Endothelial cell of umbilical vein (primary cell): ENCODE results near the gene SLC18A3. TPM values are rescaled to one million over a fixed set of nuclear protein-coding genes. Genes with fewer than 3 reads are reported as not detected.

Experiments used
- BruUV-seq: library from RNA; stranded (reverse); fragments of 400-500 nt; replicated peaks from 2 replicates; lab custom pipeline; 2021; lab: Mats Ljungman, UMichigan
- CTCF ChIA-PET: fragments of 300-600, 350-600 bp; sonication (Branson Sonifier 250); formaldehyde crosslinking; loops from one replicate; lab custom pipeline; 2021; ENCODE audit warnings: antibody characterized with exemption, inconsistent platforms; lab: Charles Lee
- POLR2A ChIA-PET: fragments of 300-600, 350-600 bp; sonication (Branson Sonifier 250); formaldehyde crosslinking; loops from one replicate; lab custom pipeline; 2021; ENCODE audit warnings: antibody characterized with exemption, inconsistent platforms; lab: Charles Lee
- DNase-seq: peaks from one replicate; pipeline ENCODE4 v3.0.0-alpha.2; 2011; ENCODE audit warnings: low read depth, low spot score
- FAIRE-seq: peaks from 2 replicates; lab custom pipeline; 2011; peaks lifted over from hg19 to GRCh38; lab: Jason Lieb, UNC
- H2AFZ ChIP-seq: 2 replicates; pipeline ENCODE4 v1.6.0; 2012; ENCODE audit warnings: low read depth, low read length, control low read depth, inconsistent platforms
- H3K27ac ChIP-seq: 2 replicates; pipeline ENCODE4 v1.5.1; 2011; ENCODE audit warnings: low read depth, mild to moderate bottlenecking, control low read depth, low read length, moderate library complexity; ENCODE audit not compliant: insufficient read depth
- H3K27me3 ChIP-seq, 2 experiments: 2 replicates each; pipeline versions ENCODE4 v1.6.0 to v1.6.1; 2011; ENCODE audit warnings: low read length in 2 of 2, mixed read lengths in 1 of 2; ENCODE audit not compliant: control insufficient read depth in 2 of 2, insufficient read depth in 2 of 2
- H3K36me3 ChIP-seq, 2 experiments: 2 replicates in 1 of 2; 3 replicates in 1 of 2; pipeline ENCODE4 v1.5.1; 2011; ENCODE audit warnings: low read length in 2 of 2, mild to moderate bottlenecking in 1 of 2, moderate library complexity in 1 of 2; ENCODE audit not compliant: control insufficient read depth in 2 of 2, insufficient read depth in 2 of 2; ENCODE audit errors: extremely low read depth in 1 of 2
- H3K4me1 ChIP-seq: 3 replicates; pipeline ENCODE4 v1.5.1; 2011; ENCODE audit warnings: mild to moderate bottlenecking, low read length; ENCODE audit not compliant: control insufficient read depth, insufficient read depth; ENCODE audit errors: extremely low read depth
- H3K4me2 ChIP-seq: 2 replicates; pipeline ENCODE4 v1.6.1; 2011; ENCODE audit warnings: low read length, control low read depth, mixed read lengths; ENCODE audit not compliant: insufficient read depth
- H3K4me3 ChIP-seq, 3 experiments: fragments of 200-600 bp in 1 of 3; sonication (generic), shearing (Covaris generic) in 1 of 3; replicated peaks in 1 of 3; 2 replicates each; pipeline ENCODE4 v1.5.1; 2011 to 2016; ENCODE audit warnings: control low read depth in 3 of 3, low read length in 3 of 3, mild to moderate bottlenecking in 2 of 3, inconsistent platforms in 1 of 3, low read depth in 1 of 3, moderate library complexity in 1 of 3; ENCODE audit not compliant: insufficient read depth in 1 of 3
- H3K79me2 ChIP-seq: 2 replicates; pipeline ENCODE4 v1.6.0; 2012; ENCODE audit warnings: low read length, inconsistent platforms; ENCODE audit not compliant: control insufficient read depth, insufficient read depth
- H3K9ac ChIP-seq: replicated peaks from 2 replicates; pipeline ENCODE3; 2011; ENCODE audit warnings: low read length, control low read depth; ENCODE audit not compliant: insufficient read depth; ENCODE audit errors: extremely low read depth
- H3K9me1 ChIP-seq: replicated peaks from 3 replicates; pipeline ENCODE4 v1.6.0; 2011; ENCODE audit warnings: mild to moderate bottlenecking, low read length; ENCODE audit not compliant: control insufficient read depth, insufficient read depth; ENCODE audit errors: extremely low read depth
- H3K9me3 ChIP-seq: replicated peaks from 2 replicates; pipeline ENCODE4 v1.5.1; 2012; ENCODE audit warnings: low read length, inconsistent platforms; ENCODE audit not compliant: control insufficient read depth, insufficient read depth
- H4K20me1 ChIP-seq: replicated peaks from 2 replicates; pipeline ENCODE3; 2011; ENCODE audit warnings: mild to moderate bottlenecking, low read length; ENCODE audit not compliant: control insufficient read depth, insufficient read depth; ENCODE audit errors: extremely low read depth
- CTCF ChIP-seq, 2 donors: IDR thresholded peaks; 1 replicate in 1 of 2; 2 replicates in 1 of 2; pipeline ENCODE4 v1.5.1; 2011; ENCODE audit warnings: low read length in 2 of 2, mild to moderate bottlenecking in 2 of 2, moderate library complexity in 2 of 2, control low read depth in 1 of 2, inconsistent platforms in 1 of 2, low read depth in 1 of 2; ENCODE audit not compliant: insufficient read depth in 1 of 2; ENCODE audit errors: extremely low read depth in 1 of 2
- EZH2 ChIP-seq: IDR thresholded peaks from 2 replicates; pipeline ENCODE4 v1.6.1; 2012; ENCODE audit warnings: borderline replicate concordance, low read depth, mild to moderate bottlenecking, moderate library complexity, low read length, inconsistent platforms; ENCODE audit not compliant: severe bottlenecking
- GATA2 ChIP-seq: IDR thresholded peaks from 2 replicates; pipeline ENCODE4 v1.7.0; 2011; ENCODE audit warnings: low read depth, mild to moderate bottlenecking, moderate library complexity, mixed read lengths, low read length; ENCODE audit not compliant: insufficient read length, insufficient read depth
- MYC ChIP-seq: IDR thresholded peaks from one replicate; pipeline ENCODE4 v1.6.1; 2011; ENCODE audit warnings: mild to moderate bottlenecking, low read depth, low read length
- POLR2A ChIP-seq: IDR thresholded peaks from 2 replicates; pipeline ENCODE4 v1.6.1; 2012; ENCODE audit warnings: low read depth, mild to moderate bottlenecking, control low read depth, low read length
- POLR2AphosphoS5 ChIP-seq: IDR thresholded peaks from 2 replicates; pipeline ENCODE4 v1.6.1; 2012; ENCODE audit warnings: low read depth, mild to moderate bottlenecking, control low read depth, low read length, moderate library complexity; ENCODE audit not compliant: insufficient read depth
- dilution Hi-C: fragments of 300-500 bp; cut with MboI; formaldehyde crosslinking; loops from one replicate; pipeline ENCODE4 v1.15.0; 2019; ENCODE audit warnings: low sequenced_read_pairs; ENCODE audit not compliant: extremely low pct_ligation_motif_present
- intact Hi-C: fragments of 100-400 bp; cut with micrococcal nuclease; formaldehyde crosslinking; loops from one replicate; pipeline ENCODE4 v1.10.0; 2022
- polyA plus RNA-seq, 4 experiments: library from polyadenylated mRNA; depleted of rRNA in 3 of 4; stranded (reverse) in 3 of 4; unstranded in 1 of 4; fragments of >200 nt; gene quantifications; 2 replicates each; pipeline versions ENCODE4 v1.2.1 to v1.2.3, GENCODE V29; 2011 to 2012; ENCODE audit warnings: missing spikeins in 1 of 4
- total RNA-seq: library from RNA; stranded (reverse); gene quantifications from 2 replicates; pipeline ENCODE4 v1.2.3, GENCODE V29; 2021

Gene SLC18A3
- total and polyA plus RNA-seq, 2 donors (not counting 3 experiments of a cell fraction or from before 2014, with no cell fraction given), result not detected

- FAIRE-seq (peak; percentile 81), DNase-seq (peak; percentile 60)
- Histone ChIP-seq H3K79me2 (no peaks in the 10 kb centered on the region), H3K9me3 (no peaks in the 10 kb centered on the region), H3K9ac (no peak overlapping the region), H3K4me2 (no peak overlapping the region), H4K20me1 (no peaks in the 10 kb centered on the region), H3K36me3 (no peaks in the 10 kb centered on the region), H2AFZ (no peak overlapping the region), H3K9me1 (no peaks in the 10 kb centered on the region), H3K4me1 (no peaks in the 10 kb centered on the region), H3K27me3 (peaks cover 41 to 48% of the 10 kb centered on the region in 2 experiments), H3K4me3 (no peak overlapping the region), H3K27ac (no peak overlapping the region)
- intact Hi-C loops (loop anchor here (2.0 kb wide), 1 partner anchor 156 kb away; the partner anchor contains the start of gene OGDHL), dilution Hi-C loops (no loop called here)
- ChIA-PET CTCF (interaction anchor here (1.0 to 1.3 kb wide), 3 partner anchors 13 to 54 kb away, joined by 3 to 8 read pairs (median 6); no protein-coding TSS in a partner anchor), POLR2A (no interaction called here)
- no TSS peak for BruUV-seq
- no peak for TF ChIP-seq MYC
Observed at GRCh38 chr10:49606981-49607535, 3.1 kb upstream of the SLC18A3 start.

- Histone ChIP-seq H3K4me2 (no peak overlapping the region), H2AFZ (no peak overlapping the region), H3K9me3 (no peaks in the 10 kb centered on the region), H3K79me2 (no peaks in the 10 kb centered on the region), H3K4me3 (no peak overlapping the region), H4K20me1 (no peaks in the 10 kb centered on the region), H3K27me3 (peaks cover 55 to 59% of the 10 kb centered on the region in 2 experiments), H3K4me1 (no peaks in the 10 kb centered on the region), H3K27ac (no peak overlapping the region), H3K9me1 (no peaks in the 10 kb centered on the region), H3K36me3 (no peaks in the 10 kb centered on the region), H3K9ac (no peak overlapping the region)
- CTCF ChIA-PET, result interaction anchor here (2.1 kb wide), 1 partner anchor 15 kb away, joined by 8 read pairs; no protein-coding TSS in a partner anchor
- no peak for DNase-seq
- no TSS peak for BruUV-seq
- FAIRE-seq, result no peak
- POLR2A ChIA-PET, result no interaction called here
- no peak for TF ChIP-seq CTCF (IDR thresholded peaks at IDR 0.05; ENCODE audit: extremely low read depth in 1 of 2, insufficient read depth in 1 of 2, low read depth in 1 of 2, low read length in 2 of 2)
- no peak for TF ChIP-seq GATA2
- no peak for TF ChIP-seq EZH2
- no peak for TF ChIP-seq POLR2A
- no peak for TF ChIP-seq POLR2AphosphoS5
- dilution Hi-C loops, result no loop called here
- intact Hi-C loops, result no loop called here
Observed at GRCh38 chr10:49608166-49609005, 1.7 kb upstream of the SLC18A3 start.
